SH-SY5Y (cell line): ENCODE measurements around the gene GALNT15.

Experiments
- GATA2 ChIP-seq: IDR thresholded peaks from 2 replicates; pipeline ENCODE4 v1.6.1; 2011; ENCODE audit warnings: mild to moderate bottlenecking, low read depth, low read length
- GATA3 ChIP-seq: IDR thresholded peaks from 2 replicates; pipeline ENCODE4 v1.6.1; 2011; ENCODE audit warnings: low read depth, mild to moderate bottlenecking, low read length, moderate library complexity

DNA sequence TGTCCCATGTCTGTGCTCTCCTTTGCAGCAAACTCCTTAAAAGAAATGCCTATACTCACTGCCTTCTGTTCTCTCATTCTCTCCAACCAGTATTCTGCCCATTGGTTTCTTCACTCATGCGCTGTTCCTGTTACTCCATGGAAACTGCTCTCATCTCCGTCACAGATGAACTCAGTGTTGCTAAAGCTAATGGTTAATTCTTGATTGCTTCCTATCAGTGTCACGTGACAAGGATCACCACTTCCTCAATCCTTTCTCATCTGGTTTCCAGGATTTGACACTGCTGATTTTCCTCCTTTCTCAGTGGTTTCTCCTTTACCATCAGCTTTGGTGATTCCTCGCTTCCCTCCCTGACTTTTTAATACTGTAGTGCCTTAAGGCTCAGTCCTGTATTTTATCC lies 87.7 kb downstream of the GALNT15 start:
- TF ChIP-seq GATA2: no peak
- no peak for TF ChIP-seq GATA3
